ENCODE measurements around the gene RANBP3.

RANBP3 gene

DNA sequence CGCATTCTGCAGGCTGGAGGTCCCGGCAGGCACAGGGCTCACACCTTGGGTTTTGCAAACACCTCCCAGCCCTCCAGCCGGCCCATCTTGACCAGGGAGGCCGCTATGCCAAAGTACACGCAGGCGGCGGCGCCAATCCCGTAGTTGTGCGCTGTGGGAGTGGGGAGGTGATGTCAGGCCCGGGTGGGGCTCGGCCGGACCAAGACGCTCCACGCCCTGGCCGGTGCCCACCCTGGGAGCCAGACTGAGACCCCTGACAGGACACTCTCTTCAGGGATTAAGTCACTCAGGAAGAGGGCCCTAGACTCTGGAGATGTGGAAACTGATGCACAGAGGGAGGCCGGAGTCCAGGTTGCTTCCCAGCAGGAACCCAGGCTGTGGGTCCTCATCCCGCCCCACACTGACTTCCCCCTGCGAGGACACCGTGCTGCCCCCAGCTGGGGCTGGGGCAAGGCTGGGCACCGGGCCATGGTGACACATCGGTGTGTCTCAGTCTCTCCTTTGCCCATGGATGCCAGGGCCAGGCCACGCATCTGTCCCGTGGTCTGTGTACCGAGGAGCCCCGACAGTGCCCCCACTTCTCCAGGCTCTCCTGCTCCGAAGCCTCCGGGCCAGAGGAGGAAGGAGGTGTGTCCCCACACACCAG lies 83.1 kb downstream of the RANBP3 start:
- no peak for FAIRE-seq
- no peak for DNase-seq (ENCODE audit: insufficient read length, low spot score)
- TF ChIP-seq, protein P1, sequence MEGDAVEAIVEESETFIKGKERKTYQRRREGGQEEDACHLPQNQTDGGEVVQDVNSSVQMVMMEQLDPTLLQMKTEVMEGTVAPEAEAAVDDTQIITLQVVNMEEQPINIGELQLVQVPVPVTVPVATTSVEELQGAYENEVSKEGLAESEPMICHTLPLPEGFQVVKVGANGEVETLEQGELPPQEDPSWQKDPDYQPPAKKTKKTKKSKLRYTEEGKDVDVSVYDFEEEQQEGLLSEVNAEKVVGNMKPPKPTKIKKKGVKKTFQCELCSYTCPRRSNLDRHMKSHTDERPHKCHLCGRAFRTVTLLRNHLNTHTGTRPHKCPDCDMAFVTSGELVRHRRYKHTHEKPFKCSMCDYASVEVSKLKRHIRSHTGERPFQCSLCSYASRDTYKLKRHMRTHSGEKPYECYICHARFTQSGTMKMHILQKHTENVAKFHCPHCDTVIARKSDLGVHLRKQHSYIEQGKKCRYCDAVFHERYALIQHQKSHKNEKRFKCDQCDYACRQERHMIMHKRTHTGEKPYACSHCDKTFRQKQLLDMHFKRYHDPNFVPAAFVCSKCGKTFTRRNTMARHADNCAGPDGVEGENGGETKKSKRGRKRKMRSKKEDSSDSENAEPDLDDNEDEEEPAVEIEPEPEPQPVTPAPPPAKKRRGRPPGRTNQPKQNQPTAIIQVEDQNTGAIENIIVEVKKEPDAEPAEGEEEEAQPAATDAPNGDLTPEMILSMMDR (IDR thresholded peaks at IDR 0.05; ENCODE audit: insufficient read depth, missing control alignments), result no peak

DNA sequence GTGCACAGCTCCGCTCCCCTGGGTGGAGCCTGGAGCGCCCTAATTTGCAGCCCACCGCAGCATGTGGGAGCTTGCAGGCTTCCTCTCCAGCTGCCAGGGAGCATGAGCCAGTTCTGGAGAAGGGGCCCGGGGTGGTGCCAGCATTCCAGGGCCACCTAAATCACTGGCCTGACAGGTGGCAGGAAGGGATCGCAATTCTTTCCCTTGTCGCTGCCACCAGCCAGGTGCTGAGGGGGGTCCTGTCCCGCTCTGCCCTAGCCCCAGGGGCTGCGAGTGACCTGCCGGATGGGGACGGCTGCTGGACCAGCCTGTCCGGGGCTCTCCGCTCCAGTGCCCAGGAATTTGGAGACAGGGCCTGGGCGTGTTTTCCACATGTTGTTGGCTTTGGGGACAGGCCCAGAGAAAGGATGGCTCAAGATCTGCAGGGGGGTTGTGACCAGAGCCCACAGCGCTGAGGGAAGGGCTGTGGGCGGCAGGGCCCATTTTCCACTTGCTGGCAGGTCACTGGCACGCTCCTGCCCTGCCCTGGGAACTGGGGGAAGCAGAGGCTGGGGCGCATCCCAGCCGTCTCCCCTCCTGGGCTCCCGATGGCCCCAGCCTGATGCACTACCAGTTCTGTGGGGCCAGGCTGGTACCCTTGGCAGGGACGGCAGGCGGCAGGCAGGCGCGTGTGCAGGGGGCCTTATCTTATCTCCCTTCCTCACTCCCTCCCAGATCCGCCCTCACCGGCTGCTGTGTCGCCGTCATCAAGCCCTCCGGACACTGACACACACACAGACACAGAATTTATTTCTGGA lies 83.8 kb downstream of the RANBP3 start:
- DNase-seq (ENCODE audit: insufficient read length, low spot score) (no peak), FAIRE-seq (no peak)
- TF ChIP-seq, protein P1 (IDR thresholded peaks at IDR 0.05; ENCODE audit: insufficient read depth, missing control alignments), result no peak

DNA sequence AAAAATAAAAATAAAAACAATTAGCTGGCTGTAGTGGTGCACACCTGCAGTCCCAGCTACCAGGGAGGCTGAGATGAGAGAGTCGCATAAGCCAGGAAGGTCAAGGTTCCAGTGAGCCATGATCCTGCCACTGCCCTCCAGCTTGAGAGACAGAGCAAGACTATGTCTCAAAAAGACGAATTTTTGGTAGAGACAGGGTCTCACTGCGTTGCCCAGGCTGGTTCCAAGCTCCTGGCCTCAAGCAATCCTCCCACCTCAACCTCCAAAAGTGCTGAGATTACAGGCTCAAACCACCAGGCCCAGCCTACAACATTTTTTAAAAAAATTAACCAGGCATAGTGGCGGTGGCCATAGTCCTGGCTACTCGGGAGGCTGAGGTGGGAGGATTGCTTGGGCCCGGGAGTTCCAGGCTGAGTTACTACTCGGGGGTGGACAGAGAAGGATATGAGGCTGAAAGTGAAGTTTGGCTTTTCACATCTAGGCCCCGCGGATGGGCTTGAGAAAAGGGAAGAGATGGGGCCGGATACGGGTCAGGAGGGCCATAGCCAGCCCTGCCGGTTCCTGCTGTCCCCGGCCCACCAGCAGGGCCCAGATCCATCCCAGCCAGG lies 84.5 kb downstream of the RANBP3 start:
- DNase-seq (ENCODE audit: insufficient read length, low spot score) (no peak), FAIRE-seq (no peak)

DNA sequence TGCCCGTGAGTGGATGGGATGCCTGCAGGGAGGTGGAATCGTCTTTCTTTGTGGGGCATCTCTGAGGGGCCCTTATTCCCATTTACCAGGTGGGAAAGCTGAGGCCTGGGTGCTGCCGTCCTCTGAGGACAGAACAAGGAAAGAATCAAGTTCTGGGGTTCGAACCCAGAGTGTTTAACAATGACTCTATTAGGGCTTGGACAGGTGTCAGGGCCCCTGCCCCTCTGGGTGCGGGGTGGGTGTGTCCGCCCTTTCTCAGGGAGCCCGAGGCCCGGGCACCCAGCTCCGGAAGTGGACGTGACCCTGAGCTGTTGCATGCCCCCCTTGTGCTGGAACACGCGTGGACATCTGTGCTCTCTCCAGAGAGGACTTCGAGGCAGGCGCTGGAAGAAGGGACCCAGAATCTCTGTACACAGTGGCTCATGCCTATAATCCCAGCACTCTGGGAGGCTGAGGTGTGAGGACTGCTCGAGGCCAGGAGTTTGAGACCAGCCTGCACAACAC lies 85.1 kb downstream of the RANBP3 start:
- TF ChIP-seq, protein P1 (IDR thresholded peaks at IDR 0.05; ENCODE audit: insufficient read depth, missing control alignments), result no peak
- FAIRE-seq, result no peak
- no peak for DNase-seq (ENCODE audit: insufficient read length, low spot score)

More for the DNA sequence above, 84.5 kb downstream of the RANBP3 start:
- TF ChIP-seq, protein P1 (IDR thresholded peaks at IDR 0.05; ENCODE audit: insufficient read depth, missing control alignments), result no peak

DNA sequence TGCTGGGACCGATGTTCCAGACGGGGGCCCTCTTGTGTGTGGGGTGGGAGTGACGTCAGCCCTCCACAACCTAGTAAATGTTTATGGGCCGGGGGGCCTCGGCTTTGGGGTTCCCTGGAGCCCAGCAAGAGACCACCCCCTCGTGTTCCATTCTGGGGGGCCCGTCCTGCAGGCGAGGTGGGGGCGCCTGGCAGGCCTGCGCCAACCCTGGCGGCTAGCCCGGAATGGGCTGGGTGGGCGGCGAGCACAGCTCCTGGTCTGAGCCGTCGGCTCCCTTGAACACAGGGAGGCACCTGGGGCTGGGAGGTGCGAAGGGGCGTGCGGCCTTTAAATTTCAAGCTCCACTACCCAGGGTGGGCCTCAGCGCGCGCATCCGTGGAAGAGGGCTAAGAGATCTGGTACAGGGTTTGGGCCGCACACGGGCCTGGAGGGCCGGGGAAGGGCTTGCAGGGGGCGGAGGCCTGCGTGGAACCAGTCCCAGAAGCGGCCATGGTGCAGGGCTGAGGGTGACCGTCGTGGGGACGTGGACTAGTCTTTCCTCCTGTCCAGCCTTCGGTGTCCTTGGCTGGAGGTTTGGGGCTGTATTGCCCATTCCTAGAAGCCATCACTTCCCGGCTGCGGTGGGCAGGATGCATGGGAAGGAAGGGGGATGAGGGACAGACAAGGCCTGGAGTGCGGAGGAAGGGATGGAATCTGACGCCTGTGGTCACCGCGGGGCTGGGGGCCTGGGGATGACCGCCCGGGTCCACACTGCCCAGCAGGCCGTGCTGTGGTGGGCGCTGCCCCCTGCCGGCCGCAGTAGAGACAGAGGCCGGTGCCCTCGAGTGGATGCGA lies 85.8 kb downstream of the RANBP3 start:
- no peak for FAIRE-seq

DNA sequence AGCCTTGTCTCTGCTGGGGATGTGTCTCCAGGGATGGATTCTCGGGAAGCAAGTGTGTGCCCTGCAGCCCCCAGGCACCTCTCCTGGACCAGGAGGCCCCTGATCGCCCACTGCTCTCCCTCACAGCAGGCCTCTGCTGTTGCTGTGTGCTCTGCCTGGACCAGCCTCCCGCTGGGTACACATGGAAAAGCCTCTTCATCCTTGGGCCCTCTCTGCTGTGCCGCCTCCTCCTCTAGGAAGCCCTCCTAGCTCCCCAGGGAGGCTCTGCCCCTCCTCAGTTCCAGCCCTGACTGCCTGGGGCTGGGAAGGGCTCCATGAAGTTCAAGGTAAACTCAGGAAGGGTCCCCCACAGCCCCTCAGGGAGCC lies 86.4 kb downstream of the RANBP3 start:
- TF ChIP-seq, protein P1 (IDR thresholded peaks at IDR 0.05; ENCODE audit: insufficient read depth, missing control alignments), result no peak
- DNase-seq (ENCODE audit: insufficient read length, low spot score), result no peak

More for the DNA sequence above, 85.8 kb downstream of the RANBP3 start:
- TF ChIP-seq, protein P1 (IDR thresholded peaks at IDR 0.05; ENCODE audit: insufficient read depth, missing control alignments), result peak; percentile 54
- DNase-seq (ENCODE audit: insufficient read length, low spot score), result no peak

More for the DNA sequence above, 86.4 kb downstream of the RANBP3 start:
- no peak for FAIRE-seq

All from D721Med (cell line).